ENCODE results near the gene MRM1.

The MRM1 gene, protein sequence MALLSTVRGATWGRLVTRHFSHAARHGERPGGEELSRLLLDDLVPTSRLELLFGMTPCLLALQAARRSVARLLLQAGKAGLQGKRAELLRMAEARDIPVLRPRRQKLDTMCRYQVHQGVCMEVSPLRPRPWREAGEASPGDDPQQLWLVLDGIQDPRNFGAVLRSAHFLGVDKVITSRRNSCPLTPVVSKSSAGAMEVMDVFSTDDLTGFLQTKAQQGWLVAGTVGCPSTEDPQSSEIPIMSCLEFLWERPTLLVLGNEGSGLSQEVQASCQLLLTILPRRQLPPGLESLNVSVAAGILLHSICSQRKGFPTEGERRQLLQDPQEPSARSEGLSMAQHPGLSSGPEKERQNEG

DNA sequence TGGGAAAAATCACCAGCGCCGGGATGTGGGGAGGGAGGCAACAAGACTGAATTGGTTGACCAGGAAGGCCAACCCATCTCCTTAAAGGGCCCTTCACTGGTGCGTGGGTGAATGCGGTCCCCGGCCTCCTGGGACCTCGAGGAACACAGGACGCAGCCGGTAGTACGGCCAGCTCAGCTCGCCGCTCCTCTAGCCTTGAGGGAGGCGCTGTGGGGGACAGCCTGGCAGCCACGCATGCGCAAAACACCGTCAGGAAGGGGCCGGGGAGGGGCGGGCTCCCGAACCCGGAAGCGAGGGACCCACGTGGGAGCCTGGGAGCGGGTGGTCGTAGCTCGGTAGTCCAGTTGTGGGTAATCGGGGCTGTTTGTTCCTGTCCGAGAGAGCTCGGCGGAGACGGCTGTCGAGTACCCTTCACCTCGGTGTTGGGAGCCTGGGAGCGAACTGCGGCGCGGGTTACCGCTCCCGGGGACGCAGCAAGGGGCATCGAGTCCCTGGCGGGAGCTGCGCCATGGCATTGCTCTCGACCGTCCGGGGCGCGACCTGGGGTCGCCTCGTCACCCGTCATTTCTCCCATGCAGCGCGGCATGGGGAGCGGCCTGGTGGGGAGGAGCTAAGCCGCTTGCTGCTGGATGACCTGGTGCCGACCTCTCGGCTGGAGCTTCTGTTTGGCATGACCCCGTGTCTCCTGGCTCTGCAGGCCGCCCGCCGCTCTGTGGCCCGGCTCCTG lies at the start of gene MRM1:
TSS of gene MRM1 (plus strand) at position 281 of the 727 bp plus-strand sequence. CDS start at position 509, 228 bp downstream.
- peak; percentile 78 to 88 for DNase-seq

- no peak for DNase-seq
Observed at GRCh38 chr17:36553459-36553858, 47.9 kb upstream of the MRM1 start.

DNA sequence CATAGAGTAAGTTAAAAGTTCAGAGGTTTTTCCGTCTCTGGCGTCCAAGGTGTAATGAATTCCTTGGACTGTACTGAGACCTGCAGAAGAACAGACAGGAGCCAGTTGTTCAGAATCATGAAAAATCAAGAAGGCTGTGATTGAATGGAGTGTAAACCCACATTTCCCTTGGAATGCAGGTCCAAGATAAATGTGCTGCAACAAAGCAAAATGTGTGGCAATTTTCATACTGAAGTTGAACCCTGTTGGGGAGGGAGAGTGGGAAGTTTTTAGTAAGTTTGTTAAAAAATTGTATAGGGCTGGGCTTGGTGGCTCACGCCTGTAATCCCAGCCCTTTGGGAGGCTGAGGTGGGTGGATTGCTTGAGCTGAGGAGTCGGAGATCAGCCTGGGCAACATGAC lies 35.3 kb upstream of the MRM1 start:
- DNase-seq, result no peak

- DNase-seq, result no peak
Observed at GRCh38 chr17:36575028-36575427, 26.4 kb upstream of the MRM1 start.

- DNase-seq, result no peak
Observed at GRCh38 chr17:36576793-36577192, 24.6 kb upstream of the MRM1 start.

DNA sequence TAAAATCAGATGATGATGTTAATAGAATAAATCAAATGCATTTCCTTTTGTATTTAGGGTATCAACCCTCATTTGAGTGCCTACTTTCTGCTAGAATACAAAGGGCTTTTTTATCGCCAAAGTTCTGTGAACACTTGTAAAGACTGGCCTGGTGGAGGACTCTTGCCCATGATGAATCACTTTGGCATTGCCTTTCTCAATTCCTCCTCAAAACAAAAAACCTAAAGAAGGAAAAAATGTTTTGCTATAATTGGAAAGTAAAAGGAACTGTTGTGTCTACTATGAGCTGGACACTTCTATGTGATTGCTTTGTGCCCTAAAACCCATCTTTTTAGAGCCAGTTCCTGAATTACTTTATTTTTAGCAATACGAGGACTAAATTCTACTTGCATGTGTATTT lies 22.7 kb upstream of the MRM1 start:
- DNase-seq, result no peak

- DNase-seq, result no peak
Observed at GRCh38 chr17:36583787-36584186, 17.6 kb upstream of the MRM1 start.

DNA sequence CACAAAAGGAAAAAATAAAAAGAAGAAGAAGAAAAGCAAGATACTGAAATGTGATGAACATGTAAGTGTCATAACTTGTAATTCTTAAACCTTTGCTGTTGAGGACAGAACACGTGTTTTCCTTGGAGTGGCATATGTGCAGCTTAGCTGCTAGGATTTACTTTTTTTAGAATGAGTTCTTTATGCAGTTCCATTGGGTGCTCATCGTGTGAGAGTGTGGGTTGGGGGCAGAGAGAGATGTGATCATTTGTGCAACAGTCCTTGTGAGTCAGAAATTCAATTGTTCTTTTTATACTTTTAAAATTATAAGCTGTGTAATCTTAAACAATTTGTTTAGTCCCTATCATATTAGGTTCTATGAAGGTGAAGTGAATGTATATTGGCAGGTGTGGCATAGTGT lies 15.2 kb upstream of the MRM1 start:
- DNase-seq, result no peak

GRCh38 chr17:36590082-36590481 lies 11.3 kb upstream of the MRM1 start:
- peak; percentile 72 to 74 for DNase-seq

GRCh38 chr17:36591434-36592315 lies 9.7 kb upstream of the MRM1 start, which contains the start of gene DHRS11:
Gene DHRS11 (plus strand): TSS chr17:36591879. CDS start chr17:36592010, 131 bp downstream.
- DNase-seq, result peak; percentile 43 to 59

DNA sequence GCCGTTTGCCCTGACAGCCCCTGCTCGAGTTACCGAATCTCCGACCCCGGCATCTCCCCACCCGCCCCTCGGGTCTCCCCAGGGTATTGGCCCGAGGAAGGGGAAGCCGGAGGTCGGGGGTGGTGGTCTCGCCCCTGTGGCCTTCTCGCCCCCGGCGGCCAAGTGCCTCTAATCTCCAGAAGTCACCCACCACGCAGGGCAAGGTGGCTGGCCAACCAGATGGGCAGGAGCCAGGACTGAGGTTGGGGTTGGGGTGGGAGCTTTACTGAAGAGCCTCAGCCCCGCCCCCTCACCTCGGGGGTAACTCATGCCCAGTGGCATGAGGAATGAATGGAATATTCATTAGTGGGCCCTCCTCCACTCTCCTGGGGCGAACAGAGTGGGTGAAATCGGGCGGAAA lies 9.1 kb upstream of the MRM1 start:
- DNase-seq, result peak in 1 of 2 experiments; percentile 16

GRCh38 chr17:36592716-36593321 lies 8.6 kb upstream of the MRM1 start:
- DNase-seq, result no peak

DNA sequence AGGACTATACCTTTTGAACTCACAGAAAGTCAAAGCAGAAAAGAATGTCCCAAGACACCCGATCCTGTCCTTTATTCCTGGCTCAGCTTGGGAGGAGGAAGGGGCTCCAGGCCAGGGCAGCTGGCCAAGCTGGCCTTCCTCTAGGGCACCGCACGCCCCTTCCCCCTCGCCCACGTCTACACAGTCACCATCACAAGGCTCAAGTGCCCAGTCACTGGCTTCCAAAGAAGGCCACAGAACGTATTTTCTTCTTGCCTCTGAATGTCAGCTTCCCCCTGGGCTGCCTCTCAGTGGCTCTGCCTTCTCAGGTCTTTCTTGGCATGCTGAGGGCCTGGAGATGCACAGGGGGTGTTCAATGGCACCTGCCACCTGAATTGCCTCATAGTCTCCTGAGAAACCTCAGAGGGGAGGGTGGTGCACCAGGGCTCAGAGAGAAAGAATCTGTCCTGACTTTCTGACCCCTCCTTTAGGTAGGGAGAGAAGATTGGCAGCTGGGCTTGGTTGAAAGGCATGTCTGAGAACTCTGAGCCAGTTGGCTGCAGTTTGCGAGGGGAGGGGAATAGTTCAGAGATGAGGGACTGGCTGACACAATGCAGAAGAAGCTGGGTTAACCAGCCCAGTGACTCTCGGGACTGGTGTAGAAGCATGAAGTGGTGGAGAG lies 7.6 kb upstream of the MRM1 start:
- no peak for DNase-seq

- no peak for DNase-seq
Observed at GRCh38 chr17:36594626-36595401, 6.6 kb upstream of the MRM1 start.

GRCh38 chr17:36597226-36597625 lies 4.2 kb upstream of the MRM1 start:
- DNase-seq, result no peak

GRCh38 chr17:36597866-36598777 lies 3.3 kb upstream of the MRM1 start:
- no peak for DNase-seq

- DNase-seq, result no peak
Observed at GRCh38 chr17:36598951-36599401, 2.4 kb upstream of the MRM1 start.

GRCh38 chr17:36599546-36600250 lies 1.7 kb upstream of the MRM1 start:
- DNase-seq, result no peak

GRCh38 chr17:36600465-36600864 lies 918 bp upstream of the MRM1 start:
- DNase-seq, result no peak

DNA sequence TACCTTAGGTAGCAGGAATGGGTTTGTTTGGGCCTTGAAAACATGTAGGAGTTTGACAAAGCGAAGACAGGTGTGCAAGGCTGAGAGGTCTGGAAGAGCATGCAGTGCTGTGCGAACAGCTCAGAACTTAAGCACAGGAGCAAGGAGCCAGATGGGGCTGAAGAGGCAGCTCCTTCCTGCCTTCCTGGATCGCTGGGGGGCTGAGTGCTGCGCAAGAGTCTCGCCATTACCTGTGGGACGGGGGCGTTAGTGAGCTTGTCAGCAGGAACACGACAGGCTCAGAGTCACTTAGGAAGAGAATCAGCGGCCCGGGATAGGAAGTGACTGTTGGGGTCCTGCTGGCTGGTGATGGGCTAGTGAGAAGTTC lies 464 bp upstream of the MRM1 start:
- DNase-seq, result no peak
